Myocyte (in vitro differentiated cells): ENCODE measurements around the gene CCDC174. TPM values are rescaled to one million over a fixed set of nuclear protein-coding genes. Genes with fewer than 3 reads are reported as not detected.

Source experiments
- DNase-seq: peaks from one replicate; pipeline ENCODE4 v3.0.0-alpha.2; 2012; ENCODE audit warnings: low read depth
- total RNA-seq: library from RNA; depleted of rRNA; stranded (reverse); fragments of >200 nt; gene quantifications from 2 replicates; pipeline ENCODE4 v1.2.3, GENCODE V29; 2014

The CCDC174 gene
- total RNA-seq, 1 donor from 2014 or later, result 14.1 TPM

- DNase-seq, result no peak
Observed at GRCh38 chr3:14700891-14701290, 49.3 kb downstream of the CCDC174 start.

- DNase-seq, result no peak
Observed at GRCh38 chr3:14701676-14702075, 50.1 kb downstream of the CCDC174 start.

GRCh38 chr3:14703128-14703750, 51.7 kb downstream of the CCDC174 start:
- no peak for DNase-seq

GRCh38 chr3:14703791-14704190, 52.2 kb downstream of the CCDC174 start:
- DNase-seq, result no peak

- DNase-seq, result no peak
Observed at GRCh38 chr3:14706096-14706495, 54.5 kb downstream of the CCDC174 start.

GRCh38 chr3:14716591-14716990, 65.0 kb downstream of the CCDC174 start:
- DNase-seq, result no peak

GRCh38 chr3:14717307-14717706, 65.7 kb downstream of the CCDC174 start:
- DNase-seq, result no peak

GRCh38 chr3:14718539-14718938, 67.0 kb downstream of the CCDC174 start:
- DNase-seq, result no peak

- no peak for DNase-seq
Observed at GRCh38 chr3:14719006-14719405, 67.4 kb downstream of the CCDC174 start.

GRCh38 chr3:14721126-14721864, 69.7 kb downstream of the CCDC174 start:
- no peak for DNase-seq

Other genes starting within 250 kb of the CCDC174 start
- gene SLC6A6, start 249.2 kb upstream of the CCDC174 start, total RNA-seq, result 63.3 and 79.9 TPM in 2 replicates
- gene GRIP2, start 111.4 kb upstream of the CCDC174 start, total RNA-seq, result 6.6 and 11.8 TPM in 2 replicates
- not detected in 2 replicates for gene C3orf20, start 23.4 kb downstream of the CCDC174 start, total RNA-seq
- not detected in 2 replicates for gene FGD5, start 167.2 kb downstream of the CCDC174 start, total RNA-seq